Measurements from ENCODE around the gene MLXIPL. TPM values are rescaled to one million over a fixed set of nuclear protein-coding genes. Genes with fewer than 3 reads are reported as not detected.
A peak's percentile ranks its signal among the peaks of the same experiment; 100 is the strongest.

The MLXIPL gene
- polyA plus RNA-seq, 1 donor from 2014 or later: 1.8 TPM

DNA sequence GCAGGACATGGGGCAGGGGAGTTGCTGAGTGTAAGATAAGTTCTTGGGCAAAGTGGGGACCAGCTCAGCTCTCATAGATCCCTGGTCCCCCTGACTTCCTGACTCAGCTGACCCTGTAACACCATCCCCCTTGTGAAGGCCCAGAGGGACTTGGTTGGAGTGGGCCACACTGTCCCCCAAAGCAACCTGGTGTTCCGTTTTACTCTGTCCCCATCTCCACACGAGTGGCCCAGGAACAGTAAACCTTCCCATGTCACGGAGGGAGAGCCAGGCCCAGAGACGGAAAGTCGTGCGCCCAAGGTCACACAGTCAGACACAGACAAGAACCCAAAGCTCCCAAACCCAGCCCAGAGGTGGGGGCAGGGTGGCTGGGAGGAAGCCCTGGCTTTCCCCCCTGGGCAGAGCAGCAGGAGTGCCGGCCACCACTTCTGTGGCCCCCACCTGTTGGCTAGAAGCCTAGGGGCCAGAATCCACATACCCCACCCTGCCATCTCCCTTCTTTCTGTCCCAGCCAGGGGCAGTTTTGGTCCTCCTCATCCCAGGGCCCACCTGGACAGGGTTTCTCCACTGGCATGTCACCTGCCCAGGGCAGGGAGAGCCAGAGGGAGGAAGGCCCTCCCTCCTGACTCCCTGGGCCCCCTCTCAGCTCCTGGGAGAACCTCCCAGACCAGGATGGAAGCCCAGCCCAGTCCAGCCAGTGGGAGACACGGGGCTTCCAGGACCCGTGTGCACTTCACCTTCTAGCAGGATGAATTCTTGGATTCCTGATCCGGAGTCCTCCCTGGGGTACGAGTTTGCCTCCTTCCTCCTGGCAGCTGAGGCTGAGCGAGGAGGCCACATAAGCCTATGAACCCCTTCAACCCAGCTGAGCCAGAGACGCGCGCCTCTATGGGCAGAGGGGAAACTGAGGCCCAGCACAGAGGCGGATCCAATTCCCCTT is 22.7 kb upstream of the MLXIPL start:
- no peaks in the 10 kb centered on the region for H3K9me2 ChIP-seq (ENCODE audit: insufficient read depth, low read length)
- H3K9ac ChIP-seq (ENCODE audit: low read length): no peak overlapping the region
- H4K20me1 ChIP-seq (ENCODE audit: insufficient read depth): no peaks in the 10 kb centered on the region
- H3K4me2 ChIP-seq (ENCODE audit: low read length): no peak overlapping the region
- no peak overlapping the region for H3K27ac ChIP-seq (ENCODE audit: low read length)
- no peaks in the 10 kb centered on the region for H3K79me2 ChIP-seq (replicated peaks; ENCODE audit: insufficient read depth, low read length)
- no peaks in the 10 kb centered on the region for H3K36me3 ChIP-seq (ENCODE audit: insufficient read depth, low read length)
- TF ChIP-seq, protein P1, sequence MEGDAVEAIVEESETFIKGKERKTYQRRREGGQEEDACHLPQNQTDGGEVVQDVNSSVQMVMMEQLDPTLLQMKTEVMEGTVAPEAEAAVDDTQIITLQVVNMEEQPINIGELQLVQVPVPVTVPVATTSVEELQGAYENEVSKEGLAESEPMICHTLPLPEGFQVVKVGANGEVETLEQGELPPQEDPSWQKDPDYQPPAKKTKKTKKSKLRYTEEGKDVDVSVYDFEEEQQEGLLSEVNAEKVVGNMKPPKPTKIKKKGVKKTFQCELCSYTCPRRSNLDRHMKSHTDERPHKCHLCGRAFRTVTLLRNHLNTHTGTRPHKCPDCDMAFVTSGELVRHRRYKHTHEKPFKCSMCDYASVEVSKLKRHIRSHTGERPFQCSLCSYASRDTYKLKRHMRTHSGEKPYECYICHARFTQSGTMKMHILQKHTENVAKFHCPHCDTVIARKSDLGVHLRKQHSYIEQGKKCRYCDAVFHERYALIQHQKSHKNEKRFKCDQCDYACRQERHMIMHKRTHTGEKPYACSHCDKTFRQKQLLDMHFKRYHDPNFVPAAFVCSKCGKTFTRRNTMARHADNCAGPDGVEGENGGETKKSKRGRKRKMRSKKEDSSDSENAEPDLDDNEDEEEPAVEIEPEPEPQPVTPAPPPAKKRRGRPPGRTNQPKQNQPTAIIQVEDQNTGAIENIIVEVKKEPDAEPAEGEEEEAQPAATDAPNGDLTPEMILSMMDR (IDR thresholded peaks at IDR 0.05; ENCODE audit: poor library complexity, severe bottlenecking): no peak
- TF ChIP-seq SMC3 (conservative IDR thresholded peaks at IDR 0.05; ENCODE audit: poor library complexity): no peak
- no peak for TF ChIP-seq EZH2 (IDR thresholded peaks at IDR 0.05; ENCODE audit: borderline replicate concordance, insufficient read depth, low read length, poor library complexity, severe bottlenecking)
- no peak for TF ChIP-seq POLR2AphosphoS5 (IDR thresholded peaks at IDR 0.05)
- TF ChIP-seq MXI1 (conservative IDR thresholded peaks at IDR 0.05; ENCODE audit: poor library complexity, severe bottlenecking): no peak
- no peak for TF ChIP-seq TAF1 (IDR thresholded peaks at IDR 0.05; ENCODE audit: low read depth)
- no peak for TF ChIP-seq EP300 (conservative IDR thresholded peaks at IDR 0.05; ENCODE audit: poor library complexity, severe bottlenecking)
- TF ChIP-seq REST (IDR thresholded peaks at IDR 0.05; ENCODE audit: borderline replicate concordance): no peak
- no peak for TF ChIP-seq RAD21 (conservative IDR thresholded peaks at IDR 0.05)
- no peak overlapping the region for H2AFZ ChIP-seq (ENCODE audit: low read depth, low read length)
- no peaks in the 10 kb centered on the region for H3F3A ChIP-seq (ENCODE audit: insufficient read depth, low read length, poor library complexity, severe bottlenecking)
- H3K9me3 ChIP-seq (ENCODE audit: low read length): no peaks in the 10 kb centered on the region
- H3K4me3 ChIP-seq (ENCODE audit: low read length): peak overlapping the region; percentile 65
- H3K27me3 ChIP-seq (ENCODE audit: insufficient read depth, low read depth, low read length): peaks cover 44% of the 10 kb centered on the region

- Histone ChIP-seq H3K79me2 (replicated peaks; ENCODE audit: insufficient read depth, low read length) (no peaks in the 10 kb centered on the region), H3K9me2 (ENCODE audit: insufficient read depth, low read length) (no peaks in the 10 kb centered on the region), H3K9me3 (ENCODE audit: low read length) (no peaks in the 10 kb centered on the region), H3K9ac (ENCODE audit: low read length) (no peak overlapping the region), H3K27ac (ENCODE audit: low read length) (no peak overlapping the region), H3F3A (ENCODE audit: insufficient read depth, low read length, poor library complexity, severe bottlenecking) (no peaks in the 10 kb centered on the region), H3K4me3 (ENCODE audit: low read length) (no peak overlapping the region), H3K4me2 (ENCODE audit: low read length) (no peak overlapping the region), H3K27me3 (ENCODE audit: insufficient read depth, low read depth, low read length) (peaks cover 42% of the 10 kb centered on the region), H3K36me3 (ENCODE audit: insufficient read depth, low read length) (no peaks in the 10 kb centered on the region), H2AFZ (ENCODE audit: low read depth, low read length) (no peak overlapping the region), H4K20me1 (ENCODE audit: insufficient read depth) (no peaks in the 10 kb centered on the region)
- TF ChIP-seq RAD21 (conservative IDR thresholded peaks at IDR 0.05) (no peak), EP300 (conservative IDR thresholded peaks at IDR 0.05; ENCODE audit: poor library complexity, severe bottlenecking) (no peak), POLR2AphosphoS5 (IDR thresholded peaks at IDR 0.05) (no peak), MXI1 (conservative IDR thresholded peaks at IDR 0.05; ENCODE audit: poor library complexity, severe bottlenecking) (no peak), REST (IDR thresholded peaks at IDR 0.05; ENCODE audit: borderline replicate concordance) (no peak), SMC3 (conservative IDR thresholded peaks at IDR 0.05; ENCODE audit: poor library complexity) (no peak), TAF1 (IDR thresholded peaks at IDR 0.05; ENCODE audit: low read depth) (no peak), EZH2 (IDR thresholded peaks at IDR 0.05; ENCODE audit: borderline replicate concordance, insufficient read depth, low read length, poor library complexity, severe bottlenecking) (no peak)
- TF ChIP-seq, protein P1 (IDR thresholded peaks at IDR 0.05; ENCODE audit: poor library complexity, severe bottlenecking): no peak
Measured at GRCh38 chr7:73645643-73646174, 21.4 kb upstream of the MLXIPL start.

Measured in neural cell (in vitro differentiated cells).